HG03342 (cell line): ENCODE results near the gene RGS18.
"Not testable (repeated sequence)": the region's sequence is repeated elsewhere in the genome, so short reads cannot be mapped to it uniquely, and the experiment has no call there.

Experiments
- ATAC-seq: cut with Tn5 transposase; IDR thresholded peaks from one replicate; pipeline ENCODE4 v1.9.1; 2021; ENCODE audit warnings: mild to moderate bottlenecking, moderate library complexity; ENCODE audit not compliant: unreplicated experiment

The RGS18 gene

DNA sequence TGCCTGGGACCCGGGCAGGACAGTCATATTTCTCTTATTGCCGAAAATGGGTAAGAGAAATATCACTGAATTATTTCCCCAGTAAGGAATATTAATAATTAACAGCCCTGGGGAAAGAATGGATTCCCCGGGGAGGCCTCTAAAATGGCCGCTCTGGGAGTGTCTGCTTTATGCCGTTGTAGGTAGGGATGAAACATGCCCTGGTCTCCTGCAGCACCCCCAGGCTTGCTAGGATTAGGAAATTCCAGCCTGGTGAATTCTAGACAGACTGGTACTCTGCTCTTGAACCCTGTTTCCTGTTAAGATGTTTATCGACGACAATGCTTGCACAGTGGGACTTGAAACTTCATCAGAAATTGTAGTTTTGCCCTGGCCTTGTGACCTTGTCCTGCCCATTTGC is 6.7 kb downstream of the RGS18 start:
- not testable (repeated sequence) for ATAC-seq

DNA sequence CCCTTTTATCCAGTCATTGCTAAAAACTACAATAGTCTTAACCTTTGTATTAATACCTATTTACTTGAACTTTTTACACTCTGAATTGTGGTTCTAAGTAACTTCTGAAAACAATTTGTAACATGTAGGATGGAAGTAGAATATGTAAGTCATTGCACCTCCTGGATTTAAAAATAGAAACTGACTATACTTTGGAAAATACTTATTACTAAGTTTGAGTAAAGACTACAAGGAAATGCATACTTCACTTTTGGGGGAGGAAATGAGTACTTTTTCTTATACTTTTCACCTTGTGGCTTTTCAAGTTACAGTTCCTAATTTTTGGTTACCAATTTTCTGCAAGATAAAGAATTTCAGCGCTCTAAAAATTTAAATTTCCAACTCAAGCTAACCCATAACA is 8.7 kb downstream of the RGS18 start:
- ATAC-seq, result no peak

DNA sequence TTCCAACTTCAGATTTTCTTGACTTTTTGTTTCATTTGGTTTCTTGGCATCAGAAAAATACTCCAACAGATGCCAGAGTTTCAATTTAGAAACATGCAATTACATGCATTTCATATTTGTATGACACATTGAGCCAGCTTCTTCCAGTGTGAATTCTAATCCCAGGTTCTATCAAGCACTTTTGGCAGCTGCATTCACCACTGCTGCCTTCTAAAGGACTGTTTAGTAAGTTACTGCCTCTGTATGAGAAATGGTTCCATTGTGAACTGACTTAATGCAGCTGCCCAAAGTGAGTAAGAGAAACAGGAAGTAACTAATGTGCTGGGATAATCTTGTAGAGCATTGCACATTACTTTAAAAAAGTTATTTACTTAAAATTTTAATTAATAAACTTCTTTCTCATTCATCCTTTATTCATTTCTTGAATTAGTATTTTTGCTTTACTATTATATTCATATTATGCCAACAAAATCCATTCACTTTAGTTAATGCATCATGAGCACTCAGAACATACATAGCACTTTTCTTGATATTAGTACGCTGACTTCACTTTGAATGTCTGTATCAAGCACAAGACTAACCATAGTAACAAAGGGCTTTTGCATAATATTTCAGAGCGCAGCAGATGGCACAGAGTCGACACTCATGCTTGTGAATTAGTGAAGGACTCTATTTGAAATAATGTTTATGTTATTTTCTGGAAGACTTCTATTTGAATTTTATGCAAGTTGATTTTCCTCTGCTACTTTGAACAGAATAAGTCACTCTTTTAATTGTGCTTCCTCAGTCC is 9.8 kb downstream of the RGS18 start:
- no peak for ATAC-seq

DNA sequence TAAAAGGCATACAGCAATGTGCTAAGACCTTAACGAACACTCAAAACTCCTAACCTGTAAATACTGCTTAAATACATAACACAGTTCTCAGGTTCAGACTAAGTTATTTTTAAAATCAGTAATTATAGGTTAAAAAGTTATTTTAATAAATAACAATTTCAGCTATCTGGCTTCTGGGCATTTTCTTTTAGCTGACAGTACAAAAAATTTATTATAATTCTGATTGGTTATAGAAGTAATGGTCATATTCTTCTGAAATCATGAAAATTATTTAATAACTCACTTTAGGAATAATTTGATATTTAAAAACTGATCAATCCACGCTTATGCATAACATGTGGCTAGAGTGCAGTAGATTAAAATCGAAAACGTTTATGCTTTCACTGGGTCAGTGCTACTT is 10.7 kb downstream of the RGS18 start:
- ATAC-seq, result no peak

DNA sequence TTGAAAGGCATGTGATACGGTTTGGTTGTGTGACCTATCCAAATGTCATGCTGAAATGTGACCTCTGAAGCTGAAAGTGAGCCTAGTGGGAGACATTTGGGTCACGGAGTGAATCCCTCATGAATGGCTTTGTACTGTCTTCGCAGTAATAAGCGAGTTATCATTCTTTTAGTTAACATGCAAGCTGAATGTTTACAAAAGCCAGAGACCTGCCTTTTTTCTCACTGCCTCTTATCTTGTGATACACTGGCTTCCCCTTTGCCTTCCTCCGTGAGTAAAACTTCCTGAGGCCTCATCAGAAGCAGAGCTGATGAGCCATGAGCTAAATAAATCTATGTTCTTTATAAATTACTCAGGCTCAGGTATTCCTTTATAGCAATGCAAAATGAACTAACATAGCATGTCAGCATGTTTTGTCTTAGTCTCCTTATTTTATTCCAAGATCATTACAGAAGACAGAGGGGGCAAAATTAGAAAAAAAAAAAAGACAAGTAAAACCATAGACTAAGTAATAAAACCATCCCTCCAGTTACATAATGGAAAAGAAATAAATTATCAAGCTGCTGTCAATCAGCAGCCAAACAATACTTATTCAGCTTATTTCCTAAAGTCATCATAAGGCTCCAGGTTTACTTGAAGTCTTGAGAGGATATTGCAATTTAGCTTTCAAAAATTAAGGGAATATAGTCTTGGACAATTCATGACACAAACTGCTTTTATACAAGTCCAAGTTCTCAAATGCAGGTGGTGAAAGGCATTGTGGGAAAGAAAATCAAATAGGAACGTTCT is 12.1 kb downstream of the RGS18 start:
- no peak for ATAC-seq

DNA sequence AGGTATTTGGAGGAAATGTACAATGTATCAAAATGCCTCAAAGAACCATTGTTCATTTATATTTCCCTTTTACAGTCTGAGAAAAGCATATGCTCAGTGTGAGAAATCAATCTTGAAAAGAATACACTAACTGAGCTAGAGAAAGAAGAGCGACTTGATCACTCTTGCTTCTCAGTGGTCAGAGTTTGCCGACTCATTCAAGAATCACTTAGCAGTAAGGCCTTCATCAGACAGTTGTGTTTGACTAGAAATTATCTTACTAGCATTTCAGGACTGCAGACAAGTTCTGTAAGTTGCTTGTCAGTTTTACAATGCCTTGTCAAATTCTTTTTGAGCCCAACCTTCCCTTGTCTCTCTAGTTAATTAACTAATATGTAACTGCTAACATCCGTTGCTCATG is 12.9 kb downstream of the RGS18 start:
- ATAC-seq, result no peak

DNA sequence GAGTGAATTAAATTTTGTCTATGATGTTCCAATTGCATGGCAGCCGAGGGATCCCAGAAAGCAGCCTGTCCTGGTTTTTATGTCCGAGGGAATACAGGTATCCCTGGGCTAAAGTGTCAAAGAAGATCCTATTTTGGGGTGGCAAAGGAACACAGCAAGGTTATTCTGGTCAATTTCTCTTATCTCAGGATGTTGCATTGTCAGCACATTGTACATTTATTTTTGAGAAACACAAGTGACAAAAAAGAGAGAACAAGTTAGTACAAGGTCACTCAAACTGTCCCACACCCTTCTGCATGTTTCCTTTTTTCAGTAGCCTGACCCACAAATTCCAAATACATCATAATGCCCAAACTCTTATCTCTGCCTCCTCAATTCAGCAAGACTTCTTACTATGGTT is 17.7 kb downstream of the RGS18 start:
- ATAC-seq, result no peak

DNA sequence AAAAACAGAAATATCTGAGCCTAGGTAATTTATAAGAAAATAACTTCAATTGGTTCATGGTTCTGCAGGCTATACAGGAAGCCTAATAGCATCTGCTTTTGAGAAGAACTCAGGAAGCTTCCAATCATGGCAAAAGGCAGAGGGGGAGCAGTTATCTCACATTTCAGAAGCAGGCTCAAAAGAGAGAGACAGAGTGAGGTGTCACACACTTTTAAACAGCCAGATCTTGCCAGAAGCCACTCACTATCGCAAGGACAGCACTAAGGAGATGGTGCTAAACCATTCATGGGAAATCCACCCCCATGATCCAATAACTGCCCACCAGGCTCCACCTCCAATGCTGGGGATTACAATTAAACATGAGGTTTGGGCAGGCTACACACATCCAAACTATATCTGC is 25.5 kb downstream of the RGS18 start:
- ATAC-seq, result no peak

DNA sequence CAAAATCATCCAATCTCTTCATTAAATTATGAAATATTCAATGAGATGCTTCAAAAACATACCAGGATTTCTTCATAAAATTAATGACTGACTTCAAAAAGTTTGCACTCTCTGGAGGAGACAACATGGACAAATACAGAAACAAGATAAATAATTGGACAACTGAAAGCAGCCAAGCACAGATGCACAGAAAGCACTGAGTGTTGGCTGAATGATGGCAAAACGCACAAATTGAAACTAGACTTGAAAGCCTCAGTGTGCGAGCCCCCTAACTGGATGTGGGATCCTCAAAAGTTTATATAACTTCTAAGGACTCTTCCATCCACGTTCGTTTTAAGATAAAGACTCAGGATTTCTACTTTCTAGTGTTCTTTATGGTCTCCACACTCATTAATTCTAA is 27.9 kb downstream of the RGS18 start:
- ATAC-seq, result no peak

DNA sequence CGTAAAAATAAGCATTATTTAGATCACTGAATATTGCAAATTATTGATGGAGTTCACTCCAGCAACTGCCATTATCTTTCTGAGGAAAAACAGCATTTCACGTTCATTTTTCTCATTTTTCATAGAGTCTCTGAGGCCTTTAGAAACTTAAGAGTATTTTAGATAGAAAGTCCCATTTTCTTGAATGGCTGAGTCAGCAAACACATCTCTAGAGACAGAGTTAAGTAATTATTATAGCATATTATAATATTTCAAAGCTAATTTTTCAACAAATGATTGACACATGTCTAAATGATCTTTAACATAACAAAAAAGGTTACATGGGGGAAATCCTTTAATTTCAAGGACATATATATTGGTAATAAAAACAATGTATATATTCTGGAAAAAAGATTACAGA is 31.8 kb downstream of the RGS18 start:
- no peak for ATAC-seq

DNA sequence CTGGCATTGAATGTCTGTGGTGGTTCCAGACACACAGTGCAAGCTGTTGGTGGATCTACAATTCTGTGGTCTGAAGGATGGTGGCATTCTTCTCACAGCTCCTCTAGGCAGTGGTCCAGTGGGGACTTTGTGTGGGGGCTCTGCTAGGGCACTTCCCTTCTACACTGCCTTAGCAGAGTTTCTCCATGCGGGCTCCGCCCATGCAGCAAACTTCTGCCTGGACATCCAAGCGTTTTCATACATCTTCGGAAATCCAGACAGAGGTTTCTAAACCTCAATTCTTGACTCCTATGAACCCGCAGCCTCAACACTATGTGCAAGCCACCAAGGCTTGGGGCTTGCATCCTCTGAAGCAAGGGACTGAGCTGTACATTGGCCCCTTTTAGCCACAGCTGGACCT is 43.0 kb downstream of the RGS18 start:
- no peak for ATAC-seq

DNA sequence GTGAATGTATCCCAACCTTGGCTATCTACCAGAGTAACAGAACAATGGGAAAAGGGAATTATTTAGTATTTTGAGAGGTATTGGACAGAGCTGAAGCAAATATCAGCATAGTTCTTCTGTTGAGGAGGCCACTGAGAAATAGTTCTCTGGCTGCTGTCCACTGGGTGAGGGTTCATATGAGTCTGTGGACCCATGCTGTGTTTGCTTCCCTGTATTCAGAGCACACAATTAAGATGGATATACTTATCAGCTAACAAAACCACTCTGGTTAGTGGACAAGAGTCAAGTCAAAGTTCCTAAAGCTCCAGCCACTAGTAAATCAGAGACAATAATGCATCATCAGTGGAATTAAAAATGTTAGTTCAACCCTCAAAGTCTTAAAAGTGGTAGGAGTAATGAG is 66.1 kb downstream of the RGS18 start:
- no peak for ATAC-seq

DNA sequence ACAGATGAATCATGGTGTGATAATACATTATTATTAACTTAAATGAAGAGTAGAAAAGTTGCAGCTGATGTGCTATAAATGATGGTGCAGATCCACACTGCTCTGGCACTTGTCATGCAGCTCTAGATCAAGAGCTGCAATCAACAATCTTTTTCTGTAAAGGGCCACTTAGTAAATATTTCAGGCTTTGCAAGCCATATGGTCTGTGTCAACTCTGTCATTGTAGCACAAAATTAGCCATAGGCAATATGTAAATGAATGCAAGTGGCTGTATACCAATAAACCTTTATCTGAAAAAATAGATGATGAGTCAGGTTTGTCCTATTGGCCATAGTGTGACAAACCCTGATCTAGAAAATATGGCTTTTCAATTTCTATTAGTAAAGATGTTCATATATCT is 66.6 kb downstream of the RGS18 start:
- no peak for ATAC-seq

DNA sequence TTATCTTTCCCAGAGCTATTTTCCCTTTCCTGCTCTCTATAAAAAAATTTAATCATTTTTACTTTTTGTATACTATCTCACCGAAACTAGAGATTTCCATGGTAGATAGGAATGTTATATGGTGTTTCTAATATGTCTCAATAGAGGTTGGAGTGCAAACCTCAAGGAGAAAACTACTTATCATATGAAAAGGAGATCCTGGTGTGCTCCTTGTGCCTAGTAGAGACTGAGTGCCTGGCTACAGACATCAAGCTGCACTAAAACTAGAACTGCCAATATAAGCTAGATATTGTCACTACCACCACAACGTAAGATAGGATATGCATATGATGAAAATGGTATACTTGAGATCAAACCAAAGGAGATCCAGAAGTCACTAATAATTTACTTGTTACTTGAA is 67.0 kb downstream of the RGS18 start:
- ATAC-seq, result no peak

DNA sequence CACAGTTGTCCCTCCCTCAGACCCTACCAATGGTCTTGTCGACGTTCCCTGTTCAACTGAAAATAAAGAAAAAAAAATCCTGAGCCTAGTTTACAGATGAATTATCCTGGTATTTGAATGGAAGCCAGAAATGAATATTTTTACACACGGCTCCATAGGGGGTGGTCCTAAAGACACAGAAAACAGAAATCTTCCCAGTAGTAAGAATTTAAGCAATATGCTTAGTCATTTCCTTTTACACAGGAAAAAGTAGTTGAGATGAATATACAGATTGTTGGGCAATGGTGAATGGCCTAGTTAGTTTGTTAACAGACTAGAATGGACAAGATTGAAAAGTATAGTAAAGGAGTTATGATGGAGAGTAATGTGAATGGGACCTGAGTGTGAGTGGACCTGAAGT is 67.4 kb downstream of the RGS18 start:
- no peak for ATAC-seq

DNA sequence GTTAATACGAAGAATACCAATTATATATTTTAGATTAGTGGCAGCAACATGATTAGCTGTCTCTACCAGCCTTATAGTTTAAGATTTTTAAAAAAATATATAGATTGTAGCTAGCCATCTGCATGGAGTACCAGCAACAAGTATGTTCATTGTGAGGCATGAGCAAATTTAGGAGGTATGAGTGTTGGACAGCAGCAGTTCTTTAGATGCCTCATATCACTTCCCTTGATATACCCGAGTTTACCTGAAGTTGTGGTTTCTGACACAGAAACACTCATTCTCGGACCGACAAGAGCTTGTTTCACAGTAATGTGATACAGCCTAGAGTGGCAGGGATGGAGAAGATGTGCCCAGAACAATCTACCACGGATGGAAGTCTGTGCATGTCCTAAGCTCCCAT is 69.1 kb downstream of the RGS18 start:
- no peak for ATAC-seq

DNA sequence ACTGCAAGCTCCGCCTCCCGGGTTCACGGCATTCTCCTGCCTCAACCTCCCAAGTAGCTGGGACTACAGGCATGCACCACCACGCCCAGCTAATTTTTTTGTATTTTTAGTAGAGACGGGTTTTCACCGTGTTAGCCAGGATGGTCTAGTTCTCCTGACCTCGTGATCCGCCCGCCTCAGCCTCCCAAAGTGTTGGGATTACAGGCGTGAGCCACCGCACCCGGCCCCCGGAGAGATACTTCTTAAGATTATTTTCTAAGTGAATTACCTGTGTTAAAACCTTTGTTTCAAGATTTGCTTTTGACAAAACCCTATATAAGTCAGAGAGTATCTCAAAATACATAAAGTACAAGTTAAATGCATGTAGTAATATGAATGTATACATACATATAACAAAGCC is 69.7 kb downstream of the RGS18 start:
- ATAC-seq, result not testable (repeated sequence)

DNA sequence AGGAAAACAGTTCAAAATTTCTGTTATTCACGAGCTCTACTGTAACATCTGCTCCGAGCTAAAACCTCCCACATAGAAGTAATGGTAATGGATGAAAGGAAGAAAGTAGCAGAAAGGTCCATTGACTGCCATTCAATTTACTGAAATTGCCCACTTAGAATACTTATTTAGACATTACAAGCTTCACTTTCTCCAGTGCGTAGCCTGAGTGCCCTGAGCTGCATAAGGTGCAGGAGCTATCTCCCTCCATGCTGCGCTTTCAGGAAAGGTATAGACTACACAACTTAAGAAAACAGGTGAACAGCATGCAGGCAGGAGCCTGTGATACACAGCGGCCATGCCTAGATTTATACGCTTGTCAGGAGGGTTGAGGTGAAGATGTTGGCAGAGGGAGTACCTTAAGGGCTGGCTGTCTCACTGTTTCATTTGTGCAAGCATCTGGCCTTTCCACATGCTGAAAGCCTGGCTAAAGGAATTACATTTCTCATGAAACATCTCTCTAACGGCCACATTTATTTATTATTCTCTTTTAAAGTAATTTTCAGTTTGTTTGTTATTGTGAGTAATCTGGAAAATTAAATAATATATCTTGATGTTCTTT is 74.7 kb downstream of the RGS18 start:
- no peak for ATAC-seq

DNA sequence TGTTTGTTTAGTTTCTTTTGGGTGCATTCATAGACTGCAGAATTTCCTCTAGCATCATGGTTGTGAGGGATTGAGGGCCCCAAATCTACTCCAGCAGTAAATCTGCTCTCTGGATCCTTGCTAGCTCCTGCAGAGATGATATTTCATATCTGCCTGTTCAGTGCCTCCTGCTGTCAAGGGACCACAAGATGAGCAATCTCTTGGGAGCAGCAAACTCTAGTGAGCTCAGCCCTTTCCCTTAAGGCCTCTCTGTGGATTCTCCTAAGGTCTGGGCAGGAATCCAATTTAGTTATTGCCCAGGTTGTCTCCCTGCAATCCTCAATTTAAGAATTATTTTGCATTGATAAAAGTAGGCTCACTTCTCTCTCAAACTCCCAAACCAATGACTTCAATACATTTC is 76.9 kb downstream of the RGS18 start:
- no peak for ATAC-seq
